RKO (cell line): Measurements from ENCODE around the gene WDR20.
A peak's percentile ranks its signal among the peaks of the same experiment; 100 is the strongest.
"Not testable (repeated sequence)": the region's sequence is repeated elsewhere in the genome, so short reads cannot be mapped to it uniquely, and the experiment has no call there.

Source experiments
- DNase-seq: peaks from one replicate; pipeline ENCODE4 v3.0.0-alpha.2; 2016; ENCODE audit warnings: low spot score

WDR20 gene

GRCh38 chr14:102131741-102132140 lies 8.0 kb upstream of the WDR20 start:
- no peak for DNase-seq

- DNase-seq, result not testable (repeated sequence)
Measured at GRCh38 chr14:102134021-102134420, 5.7 kb upstream of the WDR20 start.

- not testable (repeated sequence) for DNase-seq
Measured at GRCh38 chr14:102134719-102135118, 5.0 kb upstream of the WDR20 start.

GRCh38 chr14:102135456-102135855 lies 4.2 kb upstream of the WDR20 start:
- DNase-seq, result not testable (repeated sequence)

- DNase-seq, result peak; percentile 8
Measured at GRCh38 chr14:102138535-102138934, 1.2 kb upstream of the WDR20 start.

GRCh38 chr14:102138961-102139285 lies 774 bp upstream of the WDR20 start:
- peak; percentile 54 for DNase-seq

- DNase-seq, result peak; percentile 53
Measured at GRCh38 chr14:102140027-102140749, 491 bp downstream of the WDR20 start.

GRCh38 chr14:102140750-102141145 lies 1.1 kb downstream of the WDR20 start:
- DNase-seq, result peak; percentile 53

GRCh38 chr14:102141797-102142196 lies 2.1 kb downstream of the WDR20 start:
- no peak for DNase-seq

GRCh38 chr14:102144914-102145313 lies 5.2 kb downstream of the WDR20 start:
- DNase-seq, result no peak

- no peak for DNase-seq
Measured at GRCh38 chr14:102145395-102145794, 5.7 kb downstream of the WDR20 start.

GRCh38 chr14:102146423-102146822 lies 6.7 kb downstream of the WDR20 start:
- no peak for DNase-seq

GRCh38 chr14:102150083-102150482 lies 10.4 kb downstream of the WDR20 start:
- DNase-seq, result no peak

GRCh38 chr14:102150744-102151143 lies 11.0 kb downstream of the WDR20 start:
- no peak for DNase-seq

- DNase-seq, result not testable (repeated sequence)
Measured at GRCh38 chr14:102151411-102151810, 11.7 kb downstream of the WDR20 start.

GRCh38 chr14:102154121-102154520 lies 14.4 kb downstream of the WDR20 start:
- no peak for DNase-seq

- no peak for DNase-seq
Measured at GRCh38 chr14:102154821-102155549, 15.3 kb downstream of the WDR20 start.

GRCh38 chr14:102157346-102157745 lies 17.6 kb downstream of the WDR20 start:
- DNase-seq, result no peak

GRCh38 chr14:102158797-102159196 lies 19.1 kb downstream of the WDR20 start:
- DNase-seq, result no peak

GRCh38 chr14:102159841-102160240 lies 20.1 kb downstream of the WDR20 start:
- no peak for DNase-seq

- DNase-seq, result no peak
Measured at GRCh38 chr14:102162487-102162886, 22.8 kb downstream of the WDR20 start.

GRCh38 chr14:102164241-102164641 lies 24.5 kb downstream of the WDR20 start:
- peak; percentile 20 for DNase-seq

- DNase-seq, result no peak
Measured at GRCh38 chr14:102164965-102165364, 25.3 kb downstream of the WDR20 start.

GRCh38 chr14:102170061-102170460 lies 30.4 kb downstream of the WDR20 start:
- no peak for DNase-seq
